Hepatocyte (in vitro differentiated cells): Measurements from ENCODE around the gene PTPRD. TPM values are rescaled to one million over a fixed set of nuclear protein-coding genes. Genes with fewer than 3 reads are reported as not detected.

ENCODE experiments used
- DNase-seq: peaks from one replicate; pipeline ENCODE4 v3.0.0-alpha.2; 2016; ENCODE audit warnings: low spot score
- H2AFZ ChIP-seq: fragments of 200-600 bp; sonication (generic); 2 replicates; pipeline ENCODE4 v1.6.0; 2016; ENCODE audit warnings: antibody characterized with exemption, mild to moderate bottlenecking
- H3K27ac ChIP-seq: fragments of 200-600 bp; sonication (generic); 2 replicates; pipeline ENCODE4 v1.5.1; 2016; ENCODE audit warnings: mild to moderate bottlenecking
- H3K27me3 ChIP-seq: fragments of 200-600 bp; sonication (generic); 2 replicates; pipeline ENCODE4 v1.6.1; 2016
- H3K36me3 ChIP-seq: fragments of 200-600 bp; sonication (generic); replicated peaks from 2 replicates; pipeline ENCODE4 v1.5.1; 2016; ENCODE audit warnings: low read depth; ENCODE audit not compliant: insufficient read depth
- H3K4me1 ChIP-seq: fragments of 200-600 bp; sonication (generic); 2 replicates; pipeline ENCODE4 v1.5.1; 2016; ENCODE audit warnings: mild to moderate bottlenecking, moderate library complexity; ENCODE audit not compliant: insufficient read depth
- H3K4me2 ChIP-seq: fragments of 200-600 bp; sonication (generic); 2 replicates; pipeline ENCODE4 v1.6.0; 2016
- H3K4me3 ChIP-seq: fragments of 200-600 bp; sonication (generic); 2 replicates; pipeline ENCODE4 v1.5.1; 2016; ENCODE audit warnings: mild to moderate bottlenecking
- H3K79me2 ChIP-seq: fragments of 200-600 bp; sonication (generic); 2 replicates; pipeline ENCODE4 v1.6.0; 2017; ENCODE audit warnings: mild to moderate bottlenecking
- H3K9me2 ChIP-seq: fragments of 200-600 bp; sonication (generic); replicated peaks from 2 replicates; pipeline ENCODE4 v1.6.0; 2017; ENCODE audit warnings: mild to moderate bottlenecking; ENCODE audit not compliant: insufficient read depth
- H3K9me3 ChIP-seq: fragments of 200-600 bp; sonication (generic); 2 replicates; pipeline ENCODE4 v1.5.1; 2016; ENCODE audit warnings: low read depth, mild to moderate bottlenecking
- H4K20me1 ChIP-seq: fragments of 200-600 bp; sonication (generic); 2 replicates; pipeline ENCODE4 v1.6.0; 2016; ENCODE audit warnings: mild to moderate bottlenecking; ENCODE audit not compliant: insufficient read depth, poor library complexity, severe bottlenecking
- CTCF ChIP-seq: fragments of 200-600 bp; sonication (generic); IDR thresholded peaks from 2 replicates; pipeline ENCODE4 v1.5.1; 2016; ENCODE audit warnings: antibody characterized with exemption, mild to moderate bottlenecking; ENCODE audit not compliant: poor library complexity
- EZH2 ChIP-seq: fragments of 200-600 bp; sonication (generic); IDR thresholded peaks from 2 replicates; pipeline ENCODE4 v1.6.1; 2016; ENCODE audit warnings: antibody characterized with exemption, mild to moderate bottlenecking, borderline replicate concordance
- EZH2phosphoT487 ChIP-seq: fragments of 200-600 bp; sonication (generic); IDR thresholded peaks from one replicate; pipeline ENCODE4 v1.6.1; 2018; ENCODE audit warnings: antibody characterized with exemption, mild to moderate bottlenecking, low read depth, moderate library complexity; ENCODE audit not compliant: unreplicated experiment, severe bottlenecking
- WGBS: methylation state at CpG from one replicate; pipeline ENCODE4 v1.1.6; 2016; ENCODE audit warnings: low lambda C conversion rate; ENCODE audit errors: missing lambda C conversion rate; 5-methylcytosine and 5-hydroxymethylcytosine counted together
- polyA plus RNA-seq: library from polyadenylated mRNA; unstranded; fragments of >200 nt; fragmentation: Nextera tagmentation; extraction: Ambion mirVana; gene quantifications from 2 replicates; pipeline ENCODE4 v1.2.1, GENCODE V29; 2016
- total RNA-seq: library from RNA; depleted of rRNA; stranded (reverse); fragments of >200 nt; gene quantifications from 2 replicates; pipeline ENCODE4 v1.2.3, GENCODE V29; 2014

Gene PTPRD
- total and polyA plus RNA-seq, 2 experiments from 2014 or later = 6.5 to 77.6 TPM

- no peaks in the 10 kb centered on the region for H3K27me3 ChIP-seq
- no peaks in the 10 kb centered on the region for H3K79me2 ChIP-seq
- no peak overlapping the region for H2AFZ ChIP-seq
- H3K9me3 ChIP-seq = no peaks in the 10 kb centered on the region
- DNase-seq = no peak
- TF ChIP-seq EZH2phosphoT487 (no peak), EZH2 (no peak), CTCF (no peak)
- no peak overlapping the region for H3K4me2 ChIP-seq
- WGBS = 86% methylated on average over 2 of the region's 2 CpGs
- H3K4me1 ChIP-seq = no peaks in the 10 kb centered on the region
- H3K27ac ChIP-seq = no peak overlapping the region
- no peaks in the 10 kb centered on the region for H3K36me3 ChIP-seq
- H4K20me1 ChIP-seq = no peaks in the 10 kb centered on the region
- peaks cover 5% of the 10 kb centered on the region for H3K9me2 ChIP-seq
- H3K4me3 ChIP-seq = no peak overlapping the region
Measured at GRCh38 chr9:9585920-9586319, 1026.9 kb downstream of the PTPRD start.

- DNase-seq = no peak
- no peaks in the 10 kb centered on the region for H3K9me3 ChIP-seq
- H3K4me1 ChIP-seq = no peaks in the 10 kb centered on the region
- no peaks in the 10 kb centered on the region for H3K36me3 ChIP-seq
- no peak overlapping the region for H2AFZ ChIP-seq
- H3K79me2 ChIP-seq = no peaks in the 10 kb centered on the region
- H3K27ac ChIP-seq = no peak overlapping the region
- no peaks in the 10 kb centered on the region for H3K27me3 ChIP-seq
- TF ChIP-seq EZH2 (no peak), EZH2phosphoT487 (no peak), CTCF (no peak)
- no peaks in the 10 kb centered on the region for H3K9me2 ChIP-seq
- no peak overlapping the region for H3K4me2 ChIP-seq
- no peak overlapping the region for H3K4me3 ChIP-seq
- no peaks in the 10 kb centered on the region for H4K20me1 ChIP-seq
Measured at GRCh38 chr9:9574080-9574479, 1038.7 kb downstream of the PTPRD start.

GRCh38 chr9:9565700-9566099 is 1047.1 kb downstream of the PTPRD start:
- no peak for TF ChIP-seq EZH2phosphoT487
- no peak for TF ChIP-seq EZH2
- no peak for TF ChIP-seq CTCF
- H3K4me2 ChIP-seq = no peak overlapping the region
- H3K27ac ChIP-seq = no peak overlapping the region
- no peaks in the 10 kb centered on the region for H3K79me2 ChIP-seq
- no peaks in the 10 kb centered on the region for H4K20me1 ChIP-seq
- H3K27me3 ChIP-seq = no peaks in the 10 kb centered on the region
- H3K4me1 ChIP-seq = no peaks in the 10 kb centered on the region
- no peaks in the 10 kb centered on the region for H3K36me3 ChIP-seq
- H3K9me3 ChIP-seq = no peaks in the 10 kb centered on the region
- H3K9me2 ChIP-seq = no peaks in the 10 kb centered on the region
- no peak overlapping the region for H3K4me3 ChIP-seq
- DNase-seq = no peak
- WGBS = 48% methylated on average over 1 of the region's 1 CpG
- no peak overlapping the region for H2AFZ ChIP-seq

- H4K20me1 ChIP-seq = no peaks in the 10 kb centered on the region
- TF ChIP-seq EZH2 (no peak), CTCF (no peak), EZH2phosphoT487 (no peak)
Measured at GRCh38 chr9:9563817-9564216, 1049.0 kb downstream of the PTPRD start.

More at GRCh38 chr9:9563817-9564216, 1049.0 kb downstream of the PTPRD start:
- Histone ChIP-seq H3K9me3 (no peaks in the 10 kb centered on the region), H3K4me2 (no peak overlapping the region), H3K27ac (no peak overlapping the region), H3K27me3 (no peaks in the 10 kb centered on the region), H3K79me2 (no peaks in the 10 kb centered on the region), H3K4me1 (no peaks in the 10 kb centered on the region), H3K9me2 (no peaks in the 10 kb centered on the region), H3K4me3 (no peak overlapping the region), H2AFZ (no peak overlapping the region), H3K36me3 (no peaks in the 10 kb centered on the region)
- no peak for DNase-seq
